Transverse colon (tissue), 4 donors: ENCODE results near the gene SECISBP2. TPM values are rescaled to one million over a fixed set of nuclear protein-coding genes. Genes with fewer than 3 reads are reported as not detected.

ENCODE experiments used
- DNase-seq: peaks from one replicate; pipeline ENCODE4 v3.0.0-alpha.2; 2019
- H3K27ac ChIP-seq, 4 donors: fragments of 200-600 bp; sonication (generic); 2 replicates each; pipeline ENCODE4 v1.5.1; 2016 to 2018; ENCODE audit warnings: inconsistent platforms in 4 of 4
- H3K27me3 ChIP-seq: fragments of 200-600 bp; sonication (generic); 2 replicates; pipeline ENCODE4 v1.5.1; 2017; ENCODE audit warnings: inconsistent platforms
- H3K36me3 ChIP-seq, 4 donors: fragments of 200-600 bp; sonication (generic); 2 replicates each; pipeline ENCODE4 v1.5.1; 2017 to 2019; ENCODE audit warnings: inconsistent platforms in 4 of 4
- H3K4me1 ChIP-seq, 4 donors: fragments of 200-600 bp; sonication (generic); 2 replicates each; pipeline ENCODE4 v1.5.1; 2017 to 2020; ENCODE audit warnings: inconsistent platforms in 4 of 4
- H3K4me3 ChIP-seq, 4 donors: fragments of 200-600 bp; sonication (generic); 1 replicate in 1 of 4; 2 replicates in 3 of 4; pipeline versions ENCODE4 v1.5.1 to v1.6.1; 2017 to 2019; ENCODE audit warnings: inconsistent platforms in 4 of 4
- H3K9me3 ChIP-seq, 2 donors: fragments of 200-600 bp; sonication (generic); 2 replicates each; pipeline ENCODE4 v1.5.1; 2017 to 2019; ENCODE audit warnings: inconsistent platforms in 2 of 2
- CTCF ChIP-seq, 5 experiments: fragments of 200-600 bp in 3 of 5; fragments of 450-650 bp in 2 of 5; sonication (generic) in 3 of 5; IDR thresholded peaks; 1 replicate in 2 of 5; 2 replicates in 3 of 5; pipeline ENCODE4 v1.5.1; 2016 to 2017; ENCODE audit warnings: antibody characterized with exemption in 5 of 5, inconsistent platforms in 3 of 5, mild to moderate bottlenecking in 2 of 5, moderate library complexity in 1 of 5
- EP300 ChIP-seq: sonication (generic); formaldehyde crosslinking; IDR thresholded peaks from one replicate; pipeline ENCODE4 v1.6.1; 2017; ENCODE audit warnings: antibody characterized with exemption, low read depth
- POLR2A ChIP-seq: fragments of 450-650 bp; IDR thresholded peaks from one replicate; pipeline ENCODE4 v1.6.1; 2016; ENCODE audit warnings: antibody characterized with exemption, mild to moderate bottlenecking, moderate library complexity
- POLR2AphosphoS5 ChIP-seq, 3 donors: sonication (generic); formaldehyde crosslinking; IDR thresholded peaks; one replicate each; pipeline ENCODE4 v1.6.1; 2016; ENCODE audit warnings: antibody characterized with exemption in 3 of 3
- WGBS, 2 donors: methylation state at CpG; one replicate each; pipeline ENCODE4 v1.1.5; 2018; ENCODE audit warnings: low coverage in 1 of 2; 5-methylcytosine and 5-hydroxymethylcytosine counted together
- in situ Hi-C, 4 donors: fragments of 200-750 bp; cut with MboI; loops; one replicate each; pipeline versions ENCODE4 v1.15.0 to v1.15.1; 2017; ENCODE audit warnings: low sequenced_read_pairs in 3 of 4, low pct_ligation_motif_present in 1 of 4, low pct_unique_long_range_greater_than_20kb in 1 of 4
- intact Hi-C: fragments of 100-400 bp; cut with DNase I; formaldehyde crosslinking; loops from one replicate; pipeline ENCODE4 v1.15.1; 2023; ENCODE audit warnings: low total_unique reads
- total RNA-seq, 4 donors: library from RNA; depleted of rRNA; stranded (reverse); fragments of >200 nt; gene quantifications; one replicate each; pipeline ENCODE4 v1.1.0, GENCODE V29; 2016

The SECISBP2 gene
- total RNA-seq, 4 donors from 2014 or later = 46.8 to 127 (median 69.6) TPM

DNA sequence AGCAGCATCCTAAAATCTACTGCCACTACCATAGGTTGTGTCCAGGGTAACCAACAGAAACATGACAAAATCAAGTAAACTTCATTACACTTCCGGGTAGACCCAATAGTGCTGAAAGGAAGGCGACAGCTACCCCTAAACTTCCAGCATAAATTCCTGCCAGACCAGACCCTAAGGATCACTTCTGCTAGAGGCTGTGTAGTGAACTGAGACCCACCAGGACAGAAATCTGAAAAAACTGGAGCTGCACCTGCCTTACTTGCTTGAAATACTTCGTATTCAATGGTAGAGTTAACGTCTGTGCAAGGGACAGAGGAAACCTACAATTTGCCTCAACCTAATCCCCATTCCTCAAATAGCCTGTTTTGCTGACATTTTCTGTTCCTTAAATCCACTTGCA, 1.0 kb upstream of the SECISBP2 start:
- DNase-seq = no peak
- H3K9me3 ChIP-seq = no peaks in the 10 kb centered on the region
- intact Hi-C loops (no loop called here), in situ Hi-C loops (no loop called here)
- TF ChIP-seq POLR2A = no peak
- no peak for TF ChIP-seq POLR2AphosphoS5 (IDR thresholded peaks at IDR 0.05)
- no peak for TF ChIP-seq EP300
- TF ChIP-seq CTCF (IDR thresholded peaks at IDR 0.05) = no peak
- H3K4me3 ChIP-seq = peak overlapping the region in 1 of 4 donors; percentile 93
- H3K27me3 ChIP-seq = no peaks in the 10 kb centered on the region
- peaks cover 16 to 41% (median 31%) of the 10 kb centered on the region in 4 donors for H3K4me1 ChIP-seq
- H3K27ac ChIP-seq = peak overlapping the region; percentile 97 to 100 (median 99)
- WGBS, 2 donors = 69 to 83% methylated on average over 1 to 4 of the region's 4 CpGs
- H3K36me3 ChIP-seq = no peaks in the 10 kb centered on the region

GRCh38 chr9:89319015-89319905, 960 bp downstream of the SECISBP2 start:
- H3K27ac ChIP-seq = peak overlapping the region; percentile 97 to 100 (median 99)
- peak overlapping the region; percentile 66 to 93 (median 84) for H3K4me3 ChIP-seq
- H3K4me1 ChIP-seq = peaks cover 16 to 42% (median 24%) of the 10 kb centered on the region in 4 donors
- intact Hi-C loops (no loop called here), in situ Hi-C loops (no loop called here)
- TF ChIP-seq EP300 (no peak), CTCF (IDR thresholded peaks at IDR 0.05) (peak in 1 of 5 experiments; percentile 60)
- no peaks in the 10 kb centered on the region for H3K9me3 ChIP-seq
- no peak for DNase-seq
- no peaks in the 10 kb centered on the region for H3K27me3 ChIP-seq
- WGBS, 2 donors = 1 to 3% methylated on average over 11 to 13 of the region's 13 CpGs
- H3K36me3 ChIP-seq = no peaks in the 10 kb centered on the region

GRCh38 chr9:89323390-89323789, 5.1 kb downstream of the SECISBP2 start:
- TF ChIP-seq EP300 (no peak), CTCF (IDR thresholded peaks at IDR 0.05) (no peak), POLR2A (no peak), POLR2AphosphoS5 (IDR thresholded peaks at IDR 0.05) (no peak)
- H3K4me1 ChIP-seq = peaks cover 10 to 33% (median 16%) of the 10 kb centered on the region in 4 donors
- peaks cover 0 to 21% (median 8%) of the 10 kb centered on the region in 4 donors for H3K36me3 ChIP-seq
- in situ Hi-C loops (no loop called here), intact Hi-C loops (no loop called here)
- no peak overlapping the region for H3K27ac ChIP-seq
- H3K4me3 ChIP-seq = no peak overlapping the region
- DNase-seq = no peak
- 79 to 83% methylated on average over 2 to 4 of the region's 4 CpGs for WGBS, 2 donors
- H3K9me3 ChIP-seq = no peaks in the 10 kb centered on the region
- H3K27me3 ChIP-seq = no peaks in the 10 kb centered on the region

DNA sequence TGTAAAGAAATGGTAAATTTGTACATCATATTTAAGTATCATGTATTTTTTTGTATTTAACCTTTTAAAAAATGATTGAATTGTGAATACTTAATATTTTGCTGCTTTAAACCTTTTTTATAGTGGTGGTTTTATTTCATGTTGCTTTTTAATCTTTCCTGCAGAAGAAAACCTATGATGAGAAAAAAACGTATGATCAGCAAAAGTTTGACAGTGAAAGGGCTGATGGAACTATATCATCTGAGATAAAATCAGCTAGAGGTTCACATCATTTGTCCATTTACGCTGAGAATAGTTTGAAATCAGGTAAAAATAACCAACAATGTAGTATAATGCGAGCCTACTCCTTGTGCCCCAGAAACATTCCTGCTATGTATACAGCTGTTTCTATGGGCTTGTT, 7.4 kb downstream of the SECISBP2 start:
- no peak overlapping the region for H3K27ac ChIP-seq
- no peak overlapping the region for H3K4me3 ChIP-seq
- H3K9me3 ChIP-seq = no peaks in the 10 kb centered on the region
- no peaks in the 10 kb centered on the region for H3K27me3 ChIP-seq
- in situ Hi-C loops (loop anchor here in 1 of 4 donors (25.0 kb wide), 1 partner anchor 212 kb away; no protein-coding TSS in a partner anchor), intact Hi-C loops (no loop called here)
- peaks cover 0 to 43% (median 19%) of the 10 kb centered on the region in 4 donors for H3K36me3 ChIP-seq
- WGBS, 2 donors = 89 to 94% methylated on average over 3 of the region's 3 CpGs
- H3K4me1 ChIP-seq = peaks cover 0 to 17% (median 6%) of the 10 kb centered on the region in 4 donors
- TF ChIP-seq CTCF (IDR thresholded peaks at IDR 0.05) (no peak), POLR2AphosphoS5 (IDR thresholded peaks at IDR 0.05) (no peak), EP300 (no peak), POLR2A (no peak)
- no peak for DNase-seq
